ENCODE data around the gene FGF19. TPM values are rescaled to one million over a fixed set of nuclear protein-coding genes. Genes with fewer than 3 reads are reported as not detected.

Gene FGF19
- total RNA-seq, 3 donors from 2014 or later: not detected

DNA sequence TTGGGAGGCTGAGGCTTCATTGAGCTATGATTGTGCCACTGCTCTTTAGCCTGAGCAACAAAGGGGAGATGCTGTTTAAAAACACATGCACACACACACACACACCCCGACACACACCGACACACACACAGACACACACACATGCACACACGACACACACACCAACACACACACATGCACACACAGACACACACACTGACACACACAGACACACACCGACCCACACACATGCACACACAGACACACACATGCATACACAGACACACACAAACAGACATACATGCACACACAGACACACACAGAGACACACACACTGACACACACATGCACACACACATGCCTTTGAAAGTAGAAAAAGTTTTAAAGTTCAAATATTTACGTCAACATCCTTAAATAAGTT, 23.1 kb downstream of the FGF19 start:
- Histone ChIP-seq H3K4me3 (no peak overlapping the region), H3K27me3 (no peaks in the 10 kb centered on the region), H3K9me3 (no peaks in the 10 kb centered on the region), H3K36me3 (no peaks in the 10 kb centered on the region), H3K4me1 (no peaks in the 10 kb centered on the region), H3K27ac (no peak overlapping the region)
- TF ChIP-seq POLR2AphosphoS5 (IDR thresholded peaks at IDR 0.05): no peak
- no peak for DNase-seq (ENCODE audit: low spot score in 2 of 2)
- intact Hi-C loops (cut with DNase I; ENCODE audit: low total_unique reads): no loop called here

DNA sequence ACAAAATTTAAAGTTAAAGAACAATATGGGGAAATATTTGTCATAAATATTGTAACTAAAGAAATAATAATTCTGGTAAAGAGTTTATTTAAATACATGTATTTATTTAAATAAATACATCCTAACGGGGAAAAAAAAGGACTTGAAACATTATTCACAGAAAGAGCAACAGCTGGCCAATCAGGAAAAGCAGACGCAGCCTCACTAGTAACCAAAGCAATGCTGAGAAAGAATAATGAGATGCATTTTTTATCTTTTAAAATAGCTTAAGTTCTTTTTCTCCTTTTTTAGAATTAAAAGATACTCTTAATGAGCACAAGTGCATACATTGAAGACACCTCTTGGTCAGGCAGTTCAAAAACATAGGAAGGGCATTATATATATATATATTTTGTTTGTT, 26.1 kb downstream of the FGF19 start:
- TF ChIP-seq POLR2AphosphoS5 (IDR thresholded peaks at IDR 0.05): no peak
- no peak for TF ChIP-seq POLR2A (IDR thresholded peaks at IDR 0.05)
- no peak for TF ChIP-seq CTCF (IDR thresholded peaks at IDR 0.05)
- Histone ChIP-seq H3K4me3 (no peak overlapping the region), H3K36me3 (no peaks in the 10 kb centered on the region), H3K4me1 (peaks cover 8 to 9% of the 10 kb centered on the region in 2 donors), H3K27me3 (no peaks in the 10 kb centered on the region), H3K27ac (no peak overlapping the region), H3K9me3 (no peaks in the 10 kb centered on the region)
- DNase-seq (ENCODE audit: low spot score in 2 of 2): no peak
- intact Hi-C loops (cut with DNase I; ENCODE audit: low total_unique reads): no loop called here

DNA sequence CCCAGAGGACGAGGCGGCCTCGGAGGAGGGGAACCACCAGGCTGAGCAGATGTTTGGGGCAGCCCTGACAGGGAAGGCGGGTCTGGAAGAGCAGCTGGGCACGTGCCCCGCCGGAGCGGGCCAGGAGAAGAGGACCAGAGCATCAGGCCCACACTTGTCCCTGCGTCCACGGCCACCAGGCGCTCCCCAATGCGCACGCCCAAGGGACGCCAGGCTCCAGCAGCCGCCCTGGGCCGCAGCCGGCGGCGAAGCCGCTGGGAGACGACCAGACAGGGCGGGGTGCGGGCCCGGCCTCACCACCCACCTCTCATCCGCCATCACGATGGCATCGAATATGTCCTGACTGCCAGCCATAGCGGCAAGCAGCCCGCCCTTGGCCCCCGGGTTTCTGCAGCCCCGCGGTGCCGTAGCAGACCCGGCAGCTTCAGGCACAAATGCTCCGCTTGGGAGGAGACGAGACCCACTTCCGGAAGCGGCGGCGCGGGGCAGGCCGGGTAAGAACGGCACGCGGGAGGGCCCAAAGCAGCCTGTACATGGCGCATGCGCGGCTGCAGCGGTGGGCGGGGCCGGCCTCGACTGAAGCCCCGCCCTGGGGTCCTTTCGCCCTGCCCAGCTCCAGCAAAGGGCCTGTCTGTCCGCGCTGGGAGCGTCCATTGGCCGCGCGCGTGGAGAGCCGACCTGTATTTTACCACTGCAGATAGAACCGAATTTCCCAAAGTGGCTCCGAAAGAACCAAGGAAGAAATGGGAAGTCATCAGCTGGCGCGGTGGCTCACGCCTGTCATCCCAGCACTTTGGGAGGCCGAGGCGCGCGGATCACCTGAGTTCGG, 28.7 kb downstream of the FGF19 start, which contains the start of gene LTO1:
Gene LTO1, minus strand, starts transcription at position 468 of the 829 bp plus-strand sequence. Its CDS starts 114 bp downstream, at position 354.
- H3K4me1 ChIP-seq: peaks cover 8 to 9% of the 10 kb centered on the region in 2 donors
- H3K9me3 ChIP-seq: no peaks in the 10 kb centered on the region
- H3K27ac ChIP-seq: peak within 1 kb of the TSS; percentile 78 to 87
- no peaks in the 10 kb centered on the region for H3K36me3 ChIP-seq
- H3K27me3 ChIP-seq: no peaks in the 10 kb centered on the region
- peak; percentile 68 to 93 (median 72) for TF ChIP-seq POLR2AphosphoS5 (IDR thresholded peaks at IDR 0.05)
- TF ChIP-seq POLR2A (IDR thresholded peaks at IDR 0.05): no peak
- no peak for TF ChIP-seq CTCF (IDR thresholded peaks at IDR 0.05)
- intact Hi-C loops (cut with DNase I; ENCODE audit: low total_unique reads): no loop called here
- peak within 1 kb of the TSS; percentile 83 to 100 (median 92) for H3K4me3 ChIP-seq
- DNase-seq (ENCODE audit: low spot score in 2 of 2): peak; percentile 95 to 97

GRCh38 chr11:69674267-69674885, 29.4 kb downstream of the FGF19 start:
- intact Hi-C loops (cut with DNase I; ENCODE audit: low total_unique reads): no loop called here
- DNase-seq (ENCODE audit: low spot score in 2 of 2): no peak
- Histone ChIP-seq H3K27ac (peak overlapping the region; percentile 78 to 87), H3K36me3 (no peaks in the 10 kb centered on the region), H3K4me1 (peaks cover 8 to 9% of the 10 kb centered on the region in 2 donors), H3K9me3 (no peaks in the 10 kb centered on the region), H3K4me3 (peak overlapping the region; percentile 83 to 100 (median 92)), H3K27me3 (no peaks in the 10 kb centered on the region)
- TF ChIP-seq POLR2A (IDR thresholded peaks at IDR 0.05): no peak
- TF ChIP-seq POLR2AphosphoS5 (IDR thresholded peaks at IDR 0.05): no peak
- no peak for TF ChIP-seq CTCF (IDR thresholded peaks at IDR 0.05)

GRCh38 chr11:69671734-69672465, 31.9 kb downstream of the FGF19 start:
- TF ChIP-seq POLR2AphosphoS5 (IDR thresholded peaks at IDR 0.05) (no peak), CTCF (IDR thresholded peaks at IDR 0.05) (no peak), POLR2A (IDR thresholded peaks at IDR 0.05) (no peak)
- H3K27ac ChIP-seq: no peak overlapping the region
- no peaks in the 10 kb centered on the region for H3K27me3 ChIP-seq
- peak in 1 of 2 donors; percentile 45 for DNase-seq (ENCODE audit: low spot score in 2 of 2)
- no peaks in the 10 kb centered on the region for H3K36me3 ChIP-seq
- intact Hi-C loops (cut with DNase I; ENCODE audit: low total_unique reads): no loop called here
- peaks cover 8 to 9% of the 10 kb centered on the region in 2 donors for H3K4me1 ChIP-seq
- H3K9me3 ChIP-seq: no peaks in the 10 kb centered on the region
- no peak overlapping the region for H3K4me3 ChIP-seq

Data from breast epithelium (tissue), 4 donors.